Endothelial cell of umbilical vein (primary cell): ENCODE data around the gene AGRP. TPM values are rescaled to one million over a fixed set of nuclear protein-coding genes. Genes with fewer than 3 reads are reported as not detected.

Experiments used
- BruUV-seq: library from RNA; stranded (reverse); fragments of 400-500 nt; replicated peaks from 2 replicates; lab custom pipeline; 2021; lab: Mats Ljungman, UMichigan
- CTCF ChIA-PET: fragments of 300-600, 350-600 bp; sonication (Branson Sonifier 250); formaldehyde crosslinking; loops from one replicate; lab custom pipeline; 2021; ENCODE audit warnings: antibody characterized with exemption, inconsistent platforms; lab: Charles Lee
- POLR2A ChIA-PET: fragments of 300-600, 350-600 bp; sonication (Branson Sonifier 250); formaldehyde crosslinking; loops from one replicate; lab custom pipeline; 2021; ENCODE audit warnings: antibody characterized with exemption, inconsistent platforms; lab: Charles Lee
- DNase-seq: peaks from one replicate; pipeline ENCODE4 v3.0.0-alpha.2; 2011; ENCODE audit warnings: low read depth, low spot score
- FAIRE-seq: peaks from 2 replicates; lab custom pipeline; 2011; peaks lifted over from hg19 to GRCh38; lab: Jason Lieb, UNC
- H2AFZ ChIP-seq: 2 replicates; pipeline ENCODE4 v1.6.0; 2012; ENCODE audit warnings: low read depth, low read length, control low read depth, inconsistent platforms
- H3K27ac ChIP-seq: 2 replicates; pipeline ENCODE4 v1.5.1; 2011; ENCODE audit warnings: low read depth, mild to moderate bottlenecking, control low read depth, low read length, moderate library complexity; ENCODE audit not compliant: insufficient read depth
- H3K27me3 ChIP-seq, 2 experiments: 2 replicates each; pipeline versions ENCODE4 v1.6.0 to v1.6.1; 2011; ENCODE audit warnings: low read length in 2 of 2, mixed read lengths in 1 of 2; ENCODE audit not compliant: control insufficient read depth in 2 of 2, insufficient read depth in 2 of 2
- H3K36me3 ChIP-seq, 2 experiments: 2 replicates in 1 of 2; 3 replicates in 1 of 2; pipeline ENCODE4 v1.5.1; 2011; ENCODE audit warnings: low read length in 2 of 2, mild to moderate bottlenecking in 1 of 2, moderate library complexity in 1 of 2; ENCODE audit not compliant: control insufficient read depth in 2 of 2, insufficient read depth in 2 of 2; ENCODE audit errors: extremely low read depth in 1 of 2
- H3K4me1 ChIP-seq: 3 replicates; pipeline ENCODE4 v1.5.1; 2011; ENCODE audit warnings: mild to moderate bottlenecking, low read length; ENCODE audit not compliant: control insufficient read depth, insufficient read depth; ENCODE audit errors: extremely low read depth
- H3K4me2 ChIP-seq: 2 replicates; pipeline ENCODE4 v1.6.1; 2011; ENCODE audit warnings: low read length, control low read depth, mixed read lengths; ENCODE audit not compliant: insufficient read depth
- H3K4me3 ChIP-seq, 3 experiments: fragments of 200-600 bp in 1 of 3; sonication (generic), shearing (Covaris generic) in 1 of 3; replicated peaks in 1 of 3; 2 replicates each; pipeline ENCODE4 v1.5.1; 2011 to 2016; ENCODE audit warnings: control low read depth in 3 of 3, low read length in 3 of 3, mild to moderate bottlenecking in 2 of 3, inconsistent platforms in 1 of 3, low read depth in 1 of 3, moderate library complexity in 1 of 3; ENCODE audit not compliant: insufficient read depth in 1 of 3
- H3K79me2 ChIP-seq: 2 replicates; pipeline ENCODE4 v1.6.0; 2012; ENCODE audit warnings: low read length, inconsistent platforms; ENCODE audit not compliant: control insufficient read depth, insufficient read depth
- H3K9ac ChIP-seq: replicated peaks from 2 replicates; pipeline ENCODE3; 2011; ENCODE audit warnings: low read length, control low read depth; ENCODE audit not compliant: insufficient read depth; ENCODE audit errors: extremely low read depth
- H3K9me1 ChIP-seq: replicated peaks from 3 replicates; pipeline ENCODE4 v1.6.0; 2011; ENCODE audit warnings: mild to moderate bottlenecking, low read length; ENCODE audit not compliant: control insufficient read depth, insufficient read depth; ENCODE audit errors: extremely low read depth
- H3K9me3 ChIP-seq: replicated peaks from 2 replicates; pipeline ENCODE4 v1.5.1; 2012; ENCODE audit warnings: low read length, inconsistent platforms; ENCODE audit not compliant: control insufficient read depth, insufficient read depth
- H4K20me1 ChIP-seq: replicated peaks from 2 replicates; pipeline ENCODE3; 2011; ENCODE audit warnings: mild to moderate bottlenecking, low read length; ENCODE audit not compliant: control insufficient read depth, insufficient read depth; ENCODE audit errors: extremely low read depth
- EZH2 ChIP-seq: IDR thresholded peaks from 2 replicates; pipeline ENCODE4 v1.6.1; 2012; ENCODE audit warnings: borderline replicate concordance, low read depth, mild to moderate bottlenecking, moderate library complexity, low read length, inconsistent platforms; ENCODE audit not compliant: severe bottlenecking
- FOS ChIP-seq: IDR thresholded peaks from 2 replicates; pipeline ENCODE4 v1.6.1; 2011; ENCODE audit warnings: mild to moderate bottlenecking, low read length, moderate library complexity, borderline replicate concordance; ENCODE audit not compliant: insufficient read depth
- GATA2 ChIP-seq: IDR thresholded peaks from 2 replicates; pipeline ENCODE4 v1.7.0; 2011; ENCODE audit warnings: low read depth, mild to moderate bottlenecking, moderate library complexity, mixed read lengths, low read length; ENCODE audit not compliant: insufficient read length, insufficient read depth
- JUN ChIP-seq: IDR thresholded peaks from 2 replicates; pipeline ENCODE4 v1.6.1; 2011; ENCODE audit warnings: borderline replicate concordance, low read depth; ENCODE audit not compliant: insufficient read length, insufficient read depth
- MAX ChIP-seq: IDR thresholded peaks from 2 replicates; pipeline ENCODE4 v1.6.1; 2011; ENCODE audit not compliant: insufficient read depth, insufficient read length
- MYC ChIP-seq: IDR thresholded peaks from one replicate; pipeline ENCODE4 v1.6.1; 2011; ENCODE audit warnings: mild to moderate bottlenecking, low read depth, low read length
- POLR2A ChIP-seq: IDR thresholded peaks from 2 replicates; pipeline ENCODE4 v1.6.1; 2012; ENCODE audit warnings: low read depth, mild to moderate bottlenecking, control low read depth, low read length
- POLR2AphosphoS5 ChIP-seq: IDR thresholded peaks from 2 replicates; pipeline ENCODE4 v1.6.1; 2012; ENCODE audit warnings: low read depth, mild to moderate bottlenecking, control low read depth, low read length, moderate library complexity; ENCODE audit not compliant: insufficient read depth
- dilution Hi-C: fragments of 300-500 bp; cut with MboI; formaldehyde crosslinking; loops from one replicate; pipeline ENCODE4 v1.15.0; 2019; ENCODE audit warnings: low sequenced_read_pairs; ENCODE audit not compliant: extremely low pct_ligation_motif_present
- intact Hi-C: fragments of 100-400 bp; cut with micrococcal nuclease; formaldehyde crosslinking; loops from one replicate; pipeline ENCODE4 v1.10.0; 2022
- polyA plus RNA-seq, 4 experiments: library from polyadenylated mRNA; depleted of rRNA in 3 of 4; stranded (reverse) in 3 of 4; unstranded in 1 of 4; fragments of >200 nt; gene quantifications; 2 replicates each; pipeline versions ENCODE4 v1.2.1 to v1.2.3, GENCODE V29; 2011 to 2012; ENCODE audit warnings: missing spikeins in 1 of 4
- total RNA-seq: library from RNA; stranded (reverse); gene quantifications from 2 replicates; pipeline ENCODE4 v1.2.3, GENCODE V29; 2021
- TF ChIP-seq, protein P1 (sequence below), 2 donors: IDR thresholded peaks; 1 replicate in 1 of 2; 2 replicates in 1 of 2; pipeline ENCODE4 v1.5.1; 2011; ENCODE audit warnings: low read length in 2 of 2, mild to moderate bottlenecking in 2 of 2, moderate library complexity in 2 of 2, control low read depth in 1 of 2, inconsistent platforms in 1 of 2, low read depth in 1 of 2; ENCODE audit not compliant: insufficient read depth in 1 of 2; ENCODE audit errors: extremely low read depth in 1 of 2

The AGRP gene
- total and polyA plus RNA-seq, 2 donors (not counting 3 experiments of a cell fraction or from before 2014, with no cell fraction given) = not detected

- no peaks in the 10 kb centered on the region for H3K27me3 ChIP-seq
- CTCF ChIA-PET = interaction anchor here (1.0 to 1.7 kb wide), 9 partner anchors 9 to 83 kb away, joined by 3 to 11 read pairs (median 4); no protein-coding TSS in a partner anchor
- no peaks in the 10 kb centered on the region for H3K79me2 ChIP-seq
- POLR2A ChIA-PET = interaction anchor here (0.6 to 0.7 kb wide), 3 partner anchors 8 to 86 kb away, joined by 3 to 8 read pairs (median 4); no protein-coding TSS in a partner anchor
- no peak overlapping the region for H2AFZ ChIP-seq
- H4K20me1 ChIP-seq = no peaks in the 10 kb centered on the region
- H3K4me2 ChIP-seq = no peak overlapping the region
- no peak for TF ChIP-seq FOS
- TF ChIP-seq, protein P1, sequence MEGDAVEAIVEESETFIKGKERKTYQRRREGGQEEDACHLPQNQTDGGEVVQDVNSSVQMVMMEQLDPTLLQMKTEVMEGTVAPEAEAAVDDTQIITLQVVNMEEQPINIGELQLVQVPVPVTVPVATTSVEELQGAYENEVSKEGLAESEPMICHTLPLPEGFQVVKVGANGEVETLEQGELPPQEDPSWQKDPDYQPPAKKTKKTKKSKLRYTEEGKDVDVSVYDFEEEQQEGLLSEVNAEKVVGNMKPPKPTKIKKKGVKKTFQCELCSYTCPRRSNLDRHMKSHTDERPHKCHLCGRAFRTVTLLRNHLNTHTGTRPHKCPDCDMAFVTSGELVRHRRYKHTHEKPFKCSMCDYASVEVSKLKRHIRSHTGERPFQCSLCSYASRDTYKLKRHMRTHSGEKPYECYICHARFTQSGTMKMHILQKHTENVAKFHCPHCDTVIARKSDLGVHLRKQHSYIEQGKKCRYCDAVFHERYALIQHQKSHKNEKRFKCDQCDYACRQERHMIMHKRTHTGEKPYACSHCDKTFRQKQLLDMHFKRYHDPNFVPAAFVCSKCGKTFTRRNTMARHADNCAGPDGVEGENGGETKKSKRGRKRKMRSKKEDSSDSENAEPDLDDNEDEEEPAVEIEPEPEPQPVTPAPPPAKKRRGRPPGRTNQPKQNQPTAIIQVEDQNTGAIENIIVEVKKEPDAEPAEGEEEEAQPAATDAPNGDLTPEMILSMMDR (IDR thresholded peaks at IDR 0.05; ENCODE audit: extremely low read depth in 1 of 2, insufficient read depth in 1 of 2, low read depth in 1 of 2, low read length in 2 of 2) = peak; percentile 17 to 34
- dilution Hi-C loops (no loop called here), intact Hi-C loops (no loop called here)
- H3K9me3 ChIP-seq = no peaks in the 10 kb centered on the region
- no peak overlapping the region for H3K27ac ChIP-seq
- FAIRE-seq (peak; percentile 28), DNase-seq (no peak)
- no TSS peak for BruUV-seq
- peaks cover 0 to 27% of the 10 kb centered on the region in 2 experiments for H3K36me3 ChIP-seq
- peaks cover 13% of the 10 kb centered on the region for H3K4me1 ChIP-seq
- H3K9ac ChIP-seq = no peak overlapping the region
- H3K9me1 ChIP-seq = no peaks in the 10 kb centered on the region
- H3K4me3 ChIP-seq = no peak overlapping the region
Observed at GRCh38 chr16:67456391-67457081, 26.8 kb downstream of the AGRP start.

GRCh38 chr16:67454852-67455251 is 28.5 kb downstream of the AGRP start:
- FAIRE-seq (no peak), DNase-seq (no peak)
- no TSS peak for BruUV-seq
- H3K9me1 ChIP-seq = no peaks in the 10 kb centered on the region
- dilution Hi-C loops = no loop called here
- H3K9me3 ChIP-seq = no peaks in the 10 kb centered on the region
- no peaks in the 10 kb centered on the region for H3K27me3 ChIP-seq
- intact Hi-C loops = no loop called here
- TF ChIP-seq FOS (no peak), POLR2A (no peak), EZH2 (no peak), MYC (no peak), POLR2AphosphoS5 (no peak), GATA2 (no peak), MAX (no peak), JUN (no peak)
- TF ChIP-seq, protein P1 (IDR thresholded peaks at IDR 0.05; ENCODE audit: extremely low read depth in 1 of 2, insufficient read depth in 1 of 2, low read depth in 1 of 2, low read length in 2 of 2) = no peak
- H3K9ac ChIP-seq = no peak overlapping the region
- H3K79me2 ChIP-seq = no peaks in the 10 kb centered on the region
- H3K27ac ChIP-seq = no peak overlapping the region
- H3K4me1 ChIP-seq = peaks cover 11% of the 10 kb centered on the region
- CTCF ChIA-PET = interaction anchor here (0.7 kb wide), 2 partner anchors 23 to 194 kb away, joined by 3 to 4 read pairs; no protein-coding TSS in a partner anchor
- POLR2A ChIA-PET = no interaction called here
- H4K20me1 ChIP-seq = no peaks in the 10 kb centered on the region
- H2AFZ ChIP-seq = no peak overlapping the region
- H3K36me3 ChIP-seq = peaks cover 0 to 25% of the 10 kb centered on the region in 2 experiments
- H3K4me2 ChIP-seq = no peak overlapping the region
- no peak overlapping the region for H3K4me3 ChIP-seq
